DND-41 (cell line): ENCODE data around the gene ZDHHC14.

Experiments used
- EZH2 ChIP-seq: IDR thresholded peaks from 3 replicates; pipeline ENCODE4 v1.6.1; 2012; ENCODE audit warnings: borderline replicate concordance, low read depth, mild to moderate bottlenecking, moderate library complexity, low read length, inconsistent platforms; ENCODE audit not compliant: severe bottlenecking
- TF ChIP-seq, protein P1 (sequence below): IDR thresholded peaks from 2 replicates; pipeline ENCODE4 v1.5.1; 2012; ENCODE audit warnings: borderline replicate concordance, low read length, moderate library complexity, mild to moderate bottlenecking; ENCODE audit not compliant: poor library complexity, severe bottlenecking; ENCODE audit errors: extremely low read depth

DNA sequence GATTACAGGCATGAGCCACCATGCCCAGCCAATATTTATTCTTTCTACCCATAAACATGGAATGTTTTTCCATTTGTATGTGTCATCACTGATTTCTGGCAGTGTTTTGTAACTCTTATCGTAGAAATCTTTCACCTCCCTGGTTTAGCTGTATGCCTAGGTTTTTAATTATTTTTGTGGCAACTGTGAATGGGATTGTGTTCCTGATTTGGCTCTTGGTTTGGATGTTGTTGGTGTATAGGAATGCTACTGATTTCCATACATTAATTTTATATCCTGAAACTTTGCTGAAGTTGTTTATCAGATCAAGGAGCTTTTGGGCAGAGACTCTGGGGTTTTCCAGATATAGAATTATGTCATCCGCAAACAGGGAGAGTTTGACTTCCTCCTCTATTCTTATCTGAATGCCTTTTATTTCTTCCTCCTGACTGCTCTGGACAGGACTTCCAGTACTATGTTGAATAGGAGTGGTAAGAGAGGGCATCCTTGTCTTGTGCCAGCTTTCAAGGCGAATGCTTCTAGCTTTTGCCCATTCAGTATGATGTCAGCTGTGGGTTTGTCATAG is 198.6 kb downstream of the ZDHHC14 start:
- TF ChIP-seq, protein P1, sequence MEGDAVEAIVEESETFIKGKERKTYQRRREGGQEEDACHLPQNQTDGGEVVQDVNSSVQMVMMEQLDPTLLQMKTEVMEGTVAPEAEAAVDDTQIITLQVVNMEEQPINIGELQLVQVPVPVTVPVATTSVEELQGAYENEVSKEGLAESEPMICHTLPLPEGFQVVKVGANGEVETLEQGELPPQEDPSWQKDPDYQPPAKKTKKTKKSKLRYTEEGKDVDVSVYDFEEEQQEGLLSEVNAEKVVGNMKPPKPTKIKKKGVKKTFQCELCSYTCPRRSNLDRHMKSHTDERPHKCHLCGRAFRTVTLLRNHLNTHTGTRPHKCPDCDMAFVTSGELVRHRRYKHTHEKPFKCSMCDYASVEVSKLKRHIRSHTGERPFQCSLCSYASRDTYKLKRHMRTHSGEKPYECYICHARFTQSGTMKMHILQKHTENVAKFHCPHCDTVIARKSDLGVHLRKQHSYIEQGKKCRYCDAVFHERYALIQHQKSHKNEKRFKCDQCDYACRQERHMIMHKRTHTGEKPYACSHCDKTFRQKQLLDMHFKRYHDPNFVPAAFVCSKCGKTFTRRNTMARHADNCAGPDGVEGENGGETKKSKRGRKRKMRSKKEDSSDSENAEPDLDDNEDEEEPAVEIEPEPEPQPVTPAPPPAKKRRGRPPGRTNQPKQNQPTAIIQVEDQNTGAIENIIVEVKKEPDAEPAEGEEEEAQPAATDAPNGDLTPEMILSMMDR: no peak
- no peak for TF ChIP-seq EZH2
